Panc1 (cell line): Measurements from ENCODE around the gene GATA5. TPM values are rescaled to one million over a fixed set of nuclear protein-coding genes. Genes with fewer than 3 reads are reported as not detected.

Source experiments
- ATAC-seq: fragments of 200-7000 bp; cut with Tn5 transposase; 2 replicates; pipeline ENCODE4 v1.9.1; 2020; ENCODE audit warnings: mild to moderate bottlenecking, moderate library complexity
- Bru-seq: library from RNA; stranded (reverse); fragments of 400-500 nt; gene quantifications from one replicate; lab custom pipeline; 2021; lab: Mats Ljungman, UMichigan
- BruChase-seq, 2 experiments: library from RNA; stranded (reverse); fragments of 400-500 nt; gene quantifications; one replicate each; lab custom pipeline; 2021; lab: Mats Ljungman, UMichigan
- BruUV-seq: library from RNA; stranded (reverse); fragments of 400-500 nt; replicated peaks from 2 replicates; lab custom pipeline; 2021; lab: Mats Ljungman, UMichigan
- CTCF ChIA-PET: fragments of 300-600 bp; sonication (Branson Sonifier 250); formaldehyde crosslinking; loops from one replicate; lab custom pipeline; 2022; ENCODE audit warnings: antibody characterized with exemption; lab: Charles Lee
- POLR2A ChIA-PET: fragments of 300-600 bp; sonication (Branson Sonifier 250); formaldehyde crosslinking; loops from one replicate; lab custom pipeline; 2022; ENCODE audit warnings: antibody characterized with exemption; lab: Charles Lee
- DNase-seq: peaks from one replicate; pipeline ENCODE4 v3.0.0-alpha.2; 2010; ENCODE audit warnings: low read depth, low spot score
- H3K27ac ChIP-seq: 2 replicates; pipeline ENCODE4 v1.5.1; 2011; ENCODE audit warnings: mild to moderate bottlenecking, low read length, inconsistent platforms
- H3K27me3 ChIP-seq: fragments of 200-500 bp; sonication (Bioruptor generic); 2 replicates; pipeline ENCODE4 v1.6.0; 2014; ENCODE audit warnings: low read length, inconsistent platforms; ENCODE audit not compliant: control insufficient read depth, insufficient read depth
- H3K36me3 ChIP-seq: fragments of 200-500 bp; sonication (Bioruptor generic); 2 replicates; pipeline ENCODE4 v1.5.1; 2014; ENCODE audit warnings: inconsistent platforms, mild to moderate bottlenecking, low read length, moderate library complexity; ENCODE audit not compliant: control insufficient read depth, insufficient read depth
- H3K4me1 ChIP-seq: 2 replicates; pipeline ENCODE4 v1.5.1; 2011; ENCODE audit warnings: inconsistent platforms, mild to moderate bottlenecking, low read length, moderate library complexity; ENCODE audit not compliant: control insufficient read depth, insufficient read depth
- H3K4me3 ChIP-seq, 2 experiments: 2 replicates each; pipeline ENCODE4 v1.5.1; 2011 to 2012; ENCODE audit warnings: low read depth in 2 of 2, low read length in 2 of 2, mild to moderate bottlenecking in 2 of 2, inconsistent platforms in 1 of 2, moderate library complexity in 1 of 2
- H3K9me3 ChIP-seq: fragments of 200-500 bp; sonication (Bioruptor generic); 2 replicates; pipeline ENCODE4 v1.5.1; 2014; ENCODE audit warnings: low read depth, mild to moderate bottlenecking, inconsistent platforms, low read length, moderate library complexity; ENCODE audit not compliant: control insufficient read depth, insufficient read depth
- POLR2AphosphoS5 ChIP-seq: IDR thresholded peaks from 2 replicates; pipeline ENCODE4 v1.6.1; 2012; ENCODE audit warnings: mild to moderate bottlenecking, low read depth, low read length, moderate library complexity
- SIN3A ChIP-seq: IDR thresholded peaks from 2 replicates; pipeline ENCODE4 v1.6.1; 2012; ENCODE audit warnings: low read depth, mild to moderate bottlenecking, low read length, moderate library complexity, borderline replicate concordance; ENCODE audit not compliant: insufficient read depth
- TCF7L2 ChIP-seq: IDR thresholded peaks from 2 replicates; pipeline ENCODE4 v1.6.1; 2011; ENCODE audit warnings: mild to moderate bottlenecking, low read depth, low read length, inconsistent platforms
- in situ Hi-C: cut with HindIII; loops from 2 replicates; pipeline ENCODE4 v1.10.0; 2016; ENCODE audit warnings: low sequenced_read_pairs, low pct_unique_long_range_greater_than_20kb
- intact Hi-C: fragments of 100-400 bp; cut with micrococcal nuclease; formaldehyde crosslinking; loops from one replicate; pipeline ENCODE4 v1.10.0; 2022; ENCODE audit not compliant: unreplicated experiment
- long read RNA-seq: library from polyadenylated mRNA; unstranded; transcript quantifications from one replicate; pipeline ENCODE4 v2.0.0, GENCODE V29; 2021; ENCODE audit not compliant: unreplicated experiment
- polyA plus RNA-seq: library from polyadenylated mRNA; unstranded; fragments of >200 nt; gene quantifications from one replicate; pipeline ENCODE4 v1.2.1, GENCODE V29; 2012; ENCODE audit warnings: missing spikeins; ENCODE audit not compliant: insufficient read length
- total RNA-seq: library from RNA; stranded (reverse); gene quantifications from one replicate; pipeline ENCODE4 v1.2.1, GENCODE V29; 2021; ENCODE audit not compliant: unreplicated experiment
- TF ChIP-seq, protein P1 (sequence below), 2 experiments: IDR thresholded peaks; 2 replicates each; pipeline ENCODE4 v1.6.1; 2011 to 2012; ENCODE audit warnings: low read depth in 2 of 2, control low read depth in 1 of 2, low read length in 1 of 2, mild to moderate bottlenecking in 1 of 2, moderate library complexity in 1 of 2; ENCODE audit not compliant: insufficient read depth in 1 of 2
- TF ChIP-seq, protein P2 (sequence below): fragments of 450-650 bp; IDR thresholded peaks from 2 replicates; pipeline ENCODE4 v1.5.1; 2017; ENCODE audit warnings: mild to moderate bottlenecking

Gene GATA5, protein sequence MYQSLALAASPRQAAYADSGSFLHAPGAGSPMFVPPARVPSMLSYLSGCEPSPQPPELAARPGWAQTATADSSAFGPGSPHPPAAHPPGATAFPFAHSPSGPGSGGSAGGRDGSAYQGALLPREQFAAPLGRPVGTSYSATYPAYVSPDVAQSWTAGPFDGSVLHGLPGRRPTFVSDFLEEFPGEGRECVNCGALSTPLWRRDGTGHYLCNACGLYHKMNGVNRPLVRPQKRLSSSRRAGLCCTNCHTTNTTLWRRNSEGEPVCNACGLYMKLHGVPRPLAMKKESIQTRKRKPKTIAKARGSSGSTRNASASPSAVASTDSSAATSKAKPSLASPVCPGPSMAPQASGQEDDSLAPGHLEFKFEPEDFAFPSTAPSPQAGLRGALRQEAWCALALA
- 53.2 TPM for total RNA-seq
- 45.6 TPM for polyA plus RNA-seq
- percentile 68 among the genes with signal in this experiment for Bru-seq, nascent RNA
- percentile 81 among the genes with signal in this experiment for BruChase-seq, experiment 1, labeled RNA remaining after a 2-hour chase
- BruChase-seq, experiment 2, labeled RNA remaining after a 6-hour chase, result percentile 75 among the genes with signal in this experiment
- long read RNA-seq, transcript GATA5-201 (7 exons, 2,595 nt), result major isoform, 53 of 175 reads
- long read RNA-seq, partial matches to known transcripts, result 96 of 175 reads
- long read RNA-seq, other reads (novel, unspliced or antisense), result 26 of 175 reads

DNA sequence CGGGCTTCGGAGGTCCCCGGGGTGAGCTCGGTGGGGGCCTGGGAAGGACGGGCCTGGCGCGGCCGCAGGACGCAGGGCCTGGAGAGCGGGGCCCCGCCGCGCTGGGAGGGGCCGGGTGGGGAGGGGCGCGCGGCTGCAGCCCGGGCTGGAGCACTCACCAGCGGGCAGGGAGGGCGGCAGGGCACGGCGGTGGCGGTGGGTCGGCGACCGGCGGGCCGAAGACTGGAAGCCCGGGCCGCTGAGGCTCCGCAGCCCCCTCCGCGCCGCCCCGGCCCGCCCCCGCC lies at the start of gene GATA5:
Gene GATA5 (minus strand): TSS at position 224 of the 284 bp plus-strand sequence. CDS start 474 bp downstream, outside the sequence.
- no TSS peak for BruUV-seq
- Histone ChIP-seq H3K9me3 (no peaks in the 10 kb centered on the region), H3K27ac (peak within 1 kb of the TSS; percentile 97), H3K4me3 (peak within 1 kb of the TSS; percentile 57 to 76), H3K27me3 (no peaks in the 10 kb centered on the region), H3K4me1 (peaks cover 36% of the 10 kb centered on the region), H3K36me3 (no peaks in the 10 kb centered on the region; the same call in 1 of the 2 replicates)
- TF ChIP-seq, protein P1, sequence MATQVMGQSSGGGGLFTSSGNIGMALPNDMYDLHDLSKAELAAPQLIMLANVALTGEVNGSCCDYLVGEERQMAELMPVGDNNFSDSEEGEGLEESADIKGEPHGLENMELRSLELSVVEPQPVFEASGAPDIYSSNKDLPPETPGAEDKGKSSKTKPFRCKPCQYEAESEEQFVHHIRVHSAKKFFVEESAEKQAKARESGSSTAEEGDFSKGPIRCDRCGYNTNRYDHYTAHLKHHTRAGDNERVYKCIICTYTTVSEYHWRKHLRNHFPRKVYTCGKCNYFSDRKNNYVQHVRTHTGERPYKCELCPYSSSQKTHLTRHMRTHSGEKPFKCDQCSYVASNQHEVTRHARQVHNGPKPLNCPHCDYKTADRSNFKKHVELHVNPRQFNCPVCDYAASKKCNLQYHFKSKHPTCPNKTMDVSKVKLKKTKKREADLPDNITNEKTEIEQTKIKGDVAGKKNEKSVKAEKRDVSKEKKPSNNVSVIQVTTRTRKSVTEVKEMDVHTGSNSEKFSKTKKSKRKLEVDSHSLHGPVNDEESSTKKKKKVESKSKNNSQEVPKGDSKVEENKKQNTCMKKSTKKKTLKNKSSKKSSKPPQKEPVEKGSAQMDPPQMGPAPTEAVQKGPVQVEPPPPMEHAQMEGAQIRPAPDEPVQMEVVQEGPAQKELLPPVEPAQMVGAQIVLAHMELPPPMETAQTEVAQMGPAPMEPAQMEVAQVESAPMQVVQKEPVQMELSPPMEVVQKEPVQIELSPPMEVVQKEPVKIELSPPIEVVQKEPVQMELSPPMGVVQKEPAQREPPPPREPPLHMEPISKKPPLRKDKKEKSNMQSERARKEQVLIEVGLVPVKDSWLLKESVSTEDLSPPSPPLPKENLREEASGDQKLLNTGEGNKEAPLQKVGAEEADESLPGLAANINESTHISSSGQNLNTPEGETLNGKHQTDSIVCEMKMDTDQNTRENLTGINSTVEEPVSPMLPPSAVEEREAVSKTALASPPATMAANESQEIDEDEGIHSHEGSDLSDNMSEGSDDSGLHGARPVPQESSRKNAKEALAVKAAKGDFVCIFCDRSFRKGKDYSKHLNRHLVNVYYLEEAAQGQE (IDR thresholded peaks at IDR 0.05; ENCODE audit: insufficient read depth in 1 of 2, low read depth in 2 of 2, low read length in 1 of 2), result no peak
- no peak; the same call in 1 of the 2 replicates for TF ChIP-seq POLR2AphosphoS5
- TF ChIP-seq, protein P2, sequence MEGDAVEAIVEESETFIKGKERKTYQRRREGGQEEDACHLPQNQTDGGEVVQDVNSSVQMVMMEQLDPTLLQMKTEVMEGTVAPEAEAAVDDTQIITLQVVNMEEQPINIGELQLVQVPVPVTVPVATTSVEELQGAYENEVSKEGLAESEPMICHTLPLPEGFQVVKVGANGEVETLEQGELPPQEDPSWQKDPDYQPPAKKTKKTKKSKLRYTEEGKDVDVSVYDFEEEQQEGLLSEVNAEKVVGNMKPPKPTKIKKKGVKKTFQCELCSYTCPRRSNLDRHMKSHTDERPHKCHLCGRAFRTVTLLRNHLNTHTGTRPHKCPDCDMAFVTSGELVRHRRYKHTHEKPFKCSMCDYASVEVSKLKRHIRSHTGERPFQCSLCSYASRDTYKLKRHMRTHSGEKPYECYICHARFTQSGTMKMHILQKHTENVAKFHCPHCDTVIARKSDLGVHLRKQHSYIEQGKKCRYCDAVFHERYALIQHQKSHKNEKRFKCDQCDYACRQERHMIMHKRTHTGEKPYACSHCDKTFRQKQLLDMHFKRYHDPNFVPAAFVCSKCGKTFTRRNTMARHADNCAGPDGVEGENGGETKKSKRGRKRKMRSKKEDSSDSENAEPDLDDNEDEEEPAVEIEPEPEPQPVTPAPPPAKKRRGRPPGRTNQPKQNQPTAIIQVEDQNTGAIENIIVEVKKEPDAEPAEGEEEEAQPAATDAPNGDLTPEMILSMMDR, result no peak
- no peak for TF ChIP-seq TCF7L2
- peak; percentile 60; the same call in 1 of the 2 replicates for TF ChIP-seq SIN3A
- POLR2A ChIA-PET, result no interaction called here
- CTCF ChIA-PET, result interaction anchor here (0.6 kb wide), 1 partner anchor 58 kb away, joined by 7 read pairs; no protein-coding TSS in a partner anchor
- in situ Hi-C loops (no loop called here), intact Hi-C loops (loop anchor here (10.0 kb wide), 1 partner anchor 319 kb away; the partner anchor contains the start of gene MRGBP)
- DNase-seq, result no peak
- ATAC-seq, result peak; percentile 50

DNA sequence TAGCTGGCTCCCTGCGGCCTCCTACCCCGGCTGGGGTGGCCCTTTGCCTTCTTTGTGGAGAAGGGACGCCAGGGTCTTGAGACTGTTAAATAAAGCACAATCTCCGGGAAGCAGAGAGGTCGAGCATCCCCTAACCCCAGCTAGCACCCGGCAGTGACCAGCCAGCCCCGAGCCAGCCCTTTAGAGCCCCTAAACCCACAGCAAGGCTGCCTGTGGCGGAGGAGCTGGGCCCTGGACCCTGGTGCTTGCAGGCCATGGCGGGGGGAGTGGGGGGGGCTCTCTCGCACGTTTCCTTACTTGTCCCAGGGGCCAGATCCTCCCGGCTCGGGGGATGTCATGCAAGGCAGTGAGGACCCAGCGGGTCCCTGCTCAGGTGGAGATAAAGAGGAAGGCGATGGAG lies 49.2 kb upstream of the GATA5 start:
- no peak for TF ChIP-seq SIN3A
- TF ChIP-seq, protein P2, result no peak
- Histone ChIP-seq H3K4me1 (peaks cover 8% of the 10 kb centered on the region), H3K4me3 (no peak overlapping the region), H3K27ac (no peak overlapping the region), H3K27me3 (no peaks in the 10 kb centered on the region), H3K9me3 (no peaks in the 10 kb centered on the region), H3K36me3 (no peaks in the 10 kb centered on the region)
- BruUV-seq, result no TSS peak
- ChIA-PET POLR2A (no interaction called here), CTCF (no interaction called here)
- ATAC-seq (no peak), DNase-seq (no peak)
- in situ Hi-C loops (no loop called here), intact Hi-C loops (no loop called here)
